Stimulated activated CD4-positive, alpha-beta T cell treated with anti-CD3 and anti-CD28 coated beads, Interleukin-15, amount 100 ng/mL, for 1 hour (primary cell): ENCODE results near the gene OLIG2.

ENCODE experiments used
- DNase-seq, 2 donors: peaks; one replicate each; pipeline ENCODE4 v3.0.0-alpha.2; 2020; ENCODE audit warnings: low read depth in 1 of 2, low spot score in 1 of 2

Gene OLIG2

DNA sequence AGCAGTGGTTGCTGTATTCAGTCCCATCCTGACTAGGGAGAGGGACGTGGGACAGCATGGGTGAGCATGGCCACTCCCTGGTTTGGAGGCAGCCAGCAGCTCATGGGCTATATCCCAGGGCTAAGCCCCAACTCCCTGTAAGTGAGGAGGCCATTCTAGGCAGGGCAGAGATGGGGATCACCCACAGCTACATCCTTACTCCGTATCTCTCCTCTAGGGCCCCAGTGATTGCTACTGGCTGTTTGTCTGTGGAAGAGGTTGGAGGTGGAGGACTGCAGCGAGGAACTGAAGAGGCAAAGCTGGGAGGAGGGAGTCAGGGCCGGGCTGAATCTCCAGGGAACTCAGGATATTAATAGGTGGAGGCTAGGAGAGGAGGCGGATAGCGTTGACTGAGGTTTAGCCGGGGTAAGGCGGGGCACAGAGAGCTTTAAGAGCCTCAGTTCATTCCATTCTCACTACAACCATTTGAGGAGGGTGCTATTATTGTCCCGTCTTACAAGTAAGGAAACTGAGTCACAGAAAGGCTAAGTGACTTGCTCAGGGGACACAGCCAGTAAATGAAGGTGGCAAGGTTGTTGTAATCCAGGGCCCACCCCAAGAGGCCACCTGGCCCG is 6.8 kb downstream of the OLIG2 start:
- DNase-seq: no peak

DNA sequence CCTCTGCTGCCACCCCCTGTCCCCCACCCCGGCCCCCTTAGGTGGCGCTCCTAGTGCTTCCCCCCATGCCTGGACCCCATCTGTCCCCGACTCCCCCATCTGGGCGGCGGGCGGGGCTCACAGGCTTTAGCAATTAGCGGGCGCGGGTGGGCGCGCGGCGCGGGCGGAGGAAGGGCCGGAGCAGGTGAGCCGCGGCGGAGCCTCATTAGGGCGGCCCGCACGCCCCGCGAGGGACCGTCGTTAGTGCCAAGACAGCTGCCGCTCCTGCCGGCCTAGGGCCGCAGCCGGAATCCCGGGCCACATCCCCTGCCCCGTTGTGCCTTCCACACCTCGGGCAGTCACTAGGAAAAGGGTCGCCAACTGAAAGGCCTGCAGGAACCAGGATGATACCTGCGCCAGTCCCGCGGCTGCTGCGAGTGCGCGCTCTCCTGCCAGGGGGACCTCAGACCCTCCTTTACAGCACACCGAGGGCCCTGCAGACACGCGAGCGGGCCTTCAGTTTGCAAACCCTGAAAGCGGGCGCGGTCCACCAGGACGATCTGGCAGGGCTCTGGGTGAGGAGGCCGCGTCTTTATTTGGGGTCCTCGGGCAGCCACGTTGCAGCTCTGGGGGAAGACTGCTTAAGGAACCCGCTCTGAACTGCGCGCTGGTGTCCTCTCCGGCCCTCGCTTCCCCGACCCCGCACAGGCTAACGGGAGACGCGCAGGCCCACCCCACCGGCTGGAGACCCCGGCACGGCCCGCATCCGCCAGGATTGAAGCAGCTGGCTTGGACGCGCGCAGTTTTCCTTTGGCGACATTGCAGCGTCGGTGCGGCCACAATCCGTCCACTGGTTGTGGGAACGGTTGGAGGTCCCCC is 7.6 kb downstream of the OLIG2 start:
- DNase-seq: no peak

DNA sequence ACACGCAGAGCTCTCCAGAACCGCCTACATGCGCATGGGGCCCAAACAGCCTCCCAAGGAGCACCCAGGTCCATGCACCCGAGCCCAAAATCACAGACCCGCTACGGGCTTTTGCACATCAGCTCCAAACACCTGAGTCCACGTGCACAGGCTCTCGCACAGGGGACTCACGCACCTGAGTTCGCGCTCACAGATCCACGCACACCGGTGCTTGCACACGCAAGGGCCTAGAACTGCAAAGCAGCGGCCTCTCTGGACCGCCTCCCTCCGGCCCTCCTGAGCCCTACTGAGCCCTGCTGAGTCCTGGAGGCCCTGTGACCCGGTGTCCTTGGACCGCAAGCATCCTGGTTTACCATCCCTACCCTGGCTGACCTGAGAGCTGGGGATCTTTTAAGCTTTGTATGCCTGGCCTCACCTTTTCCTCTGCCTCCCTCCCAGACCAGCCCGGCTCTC is 8.3 kb downstream of the OLIG2 start:
- no peak for DNase-seq

DNA sequence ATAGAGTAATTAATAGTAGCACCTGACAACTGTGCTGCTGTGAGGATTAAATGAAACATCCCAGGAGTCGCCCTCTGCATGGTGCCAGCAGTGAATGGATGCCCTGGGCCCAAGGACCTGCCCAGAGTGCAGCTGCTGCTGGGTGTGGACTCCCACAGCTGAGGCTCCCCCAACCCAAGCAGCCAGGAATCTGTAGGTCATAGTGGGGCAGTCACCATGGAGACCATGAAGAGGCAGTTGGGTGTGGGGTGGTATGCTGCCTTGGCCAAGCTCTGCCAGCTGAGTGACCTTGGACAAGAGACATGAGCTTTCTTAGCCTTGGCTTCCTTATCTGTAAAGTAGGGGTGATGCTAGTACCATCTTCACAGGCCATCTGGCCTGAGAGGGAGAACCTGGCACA is 9.4 kb downstream of the OLIG2 start:
- DNase-seq: no peak

DNA sequence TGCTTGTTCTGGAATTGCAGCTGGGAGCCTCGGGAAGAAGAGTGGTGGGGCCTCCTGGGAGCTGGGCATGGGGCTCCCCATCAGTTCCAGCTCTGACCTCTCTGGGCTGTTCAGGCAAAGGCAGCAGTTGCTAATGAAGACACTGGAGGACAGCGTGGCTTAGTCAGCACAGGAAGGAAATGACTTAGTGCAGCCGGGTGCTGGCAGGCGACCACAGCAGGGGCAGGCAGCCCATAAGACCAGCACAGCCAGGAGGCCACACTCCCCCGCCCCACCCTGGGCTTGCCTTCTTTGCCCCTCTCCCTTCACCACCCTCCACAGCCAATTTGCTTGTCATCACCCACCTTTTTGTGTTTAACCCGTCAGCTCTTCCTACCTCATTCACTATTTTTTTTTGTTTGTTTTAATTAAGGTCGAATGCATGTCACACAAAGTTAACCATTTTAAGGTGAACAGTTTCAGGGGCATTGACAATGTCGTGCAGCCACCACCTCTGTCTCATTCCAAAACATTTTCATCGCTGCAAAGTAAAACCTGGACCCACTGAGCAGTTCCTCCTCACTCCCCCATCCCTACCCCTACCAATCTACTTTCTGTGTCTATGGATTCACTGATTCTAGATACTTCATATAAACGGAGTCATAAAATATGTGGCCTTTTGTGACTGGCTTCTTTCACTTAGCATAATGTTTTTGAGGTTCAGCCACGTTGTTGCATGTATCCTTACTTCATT is 10.9 kb downstream of the OLIG2 start:
- DNase-seq: no peak

DNA sequence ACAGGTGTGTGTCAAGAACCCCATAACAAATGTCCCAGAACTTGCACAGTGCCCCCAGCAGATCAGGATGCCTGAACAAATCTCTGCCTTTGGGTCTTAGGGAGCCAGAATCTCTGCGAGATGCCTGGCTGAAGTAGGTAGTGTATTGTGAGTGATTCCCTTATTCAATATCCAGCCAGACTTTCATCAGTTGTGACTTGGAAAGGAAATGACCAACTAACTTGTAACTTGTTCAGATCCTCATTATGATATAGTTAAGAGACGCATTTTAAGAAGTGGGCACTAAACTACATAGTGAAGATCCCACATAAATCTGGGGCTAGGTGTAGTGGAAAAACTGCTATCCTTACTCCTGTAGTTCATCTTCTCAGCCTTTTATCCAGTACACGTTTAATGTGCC is 11.8 kb downstream of the OLIG2 start:
- DNase-seq: no peak

DNA sequence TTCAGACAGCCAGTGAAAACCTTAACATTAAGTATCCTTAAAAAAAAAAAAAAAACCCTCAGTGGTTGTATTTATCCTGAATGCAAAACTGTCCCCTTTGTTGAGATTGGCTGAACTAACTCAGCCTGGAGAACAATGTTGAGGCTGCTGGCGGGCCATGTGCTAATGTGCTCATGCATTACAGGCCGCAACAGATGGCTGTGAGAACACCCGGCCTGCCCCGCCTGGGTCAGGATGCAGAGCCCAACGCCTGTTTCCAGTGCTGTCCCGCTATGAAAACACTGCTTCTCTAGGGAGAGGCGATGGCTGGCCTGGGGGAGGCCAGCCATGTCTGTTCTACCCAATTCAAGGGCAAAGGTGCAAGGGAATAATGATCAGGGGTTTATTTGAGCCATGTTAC is 13.8 kb downstream of the OLIG2 start:
- no peak for DNase-seq

DNA sequence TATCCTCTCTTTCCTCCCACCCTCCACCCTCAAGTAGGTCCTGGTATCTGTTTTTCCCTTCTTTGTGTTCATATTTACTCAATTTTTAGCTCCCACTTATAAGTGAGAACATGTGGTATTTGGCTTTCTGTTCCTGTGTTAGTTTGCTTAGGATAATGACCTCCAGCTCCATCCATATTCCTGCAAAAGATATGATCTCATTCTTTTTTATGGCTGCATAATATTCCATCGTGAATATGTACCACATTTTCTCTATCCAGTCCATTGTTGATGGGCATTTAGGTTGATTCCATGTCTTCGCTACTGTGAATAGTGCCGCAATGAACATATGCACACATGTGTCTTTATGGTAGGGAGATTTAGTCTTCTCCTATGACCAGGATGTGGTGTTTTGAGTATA is 14.5 kb downstream of the OLIG2 start:
- no peak for DNase-seq

DNA sequence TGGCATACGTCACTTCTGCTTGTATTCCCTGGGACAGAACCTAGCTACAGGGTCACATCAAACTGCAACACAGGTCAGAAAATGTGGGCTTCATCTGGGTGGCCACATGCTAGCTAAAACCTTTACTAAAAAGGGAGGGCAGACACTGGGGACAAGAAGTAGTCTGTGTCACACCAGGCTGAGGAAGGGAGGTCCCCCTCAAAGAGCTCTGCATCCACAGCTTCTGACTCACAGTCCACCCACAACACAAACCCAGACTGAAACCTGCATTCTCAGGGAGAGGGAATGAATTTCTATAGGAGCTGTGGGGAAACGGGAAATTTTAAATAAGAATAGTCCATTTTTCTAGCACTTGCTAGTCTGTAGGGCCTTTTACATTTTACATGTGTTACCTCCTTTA is 16.2 kb downstream of the OLIG2 start:
- DNase-seq: no peak

DNA sequence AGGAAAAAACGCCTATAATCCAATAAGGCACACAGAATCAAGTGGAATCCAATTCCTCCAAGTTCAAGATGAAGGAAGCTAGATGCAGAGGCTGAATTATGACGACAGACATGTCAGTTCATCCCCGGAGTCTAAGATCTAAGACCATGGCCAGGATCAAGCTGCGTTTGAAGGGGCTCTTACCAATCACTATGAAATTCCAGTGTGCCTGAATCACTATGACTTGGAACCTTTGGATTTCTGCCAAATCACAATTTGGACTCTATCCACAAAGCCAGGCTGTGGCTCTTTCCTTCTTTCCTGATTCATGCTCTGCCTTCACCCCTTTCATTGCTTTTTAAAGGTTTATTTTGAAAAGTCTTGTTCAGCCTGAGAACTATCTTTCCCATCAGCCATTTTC is 17.1 kb downstream of the OLIG2 start:
- DNase-seq: no peak

DNA sequence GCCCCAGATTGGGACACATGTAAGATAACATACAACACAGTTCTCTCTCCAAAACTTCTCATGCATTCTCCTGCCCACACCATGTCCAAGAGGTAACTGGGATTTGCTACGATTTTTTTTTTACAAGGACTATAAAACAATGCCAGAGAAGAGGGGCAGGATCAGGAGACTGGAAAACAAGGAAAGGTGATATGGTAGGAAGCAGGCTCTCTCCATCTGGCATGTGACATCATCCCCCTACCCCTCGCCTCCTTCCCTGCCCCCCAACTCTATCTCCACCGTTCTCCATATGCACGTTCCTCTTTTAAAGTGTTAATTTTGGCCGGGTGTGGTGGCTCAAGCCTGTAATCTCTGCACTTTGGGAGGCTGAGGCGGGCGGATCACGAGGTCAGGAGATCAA is 20.7 kb downstream of the OLIG2 start:
- DNase-seq: no peak

DNA sequence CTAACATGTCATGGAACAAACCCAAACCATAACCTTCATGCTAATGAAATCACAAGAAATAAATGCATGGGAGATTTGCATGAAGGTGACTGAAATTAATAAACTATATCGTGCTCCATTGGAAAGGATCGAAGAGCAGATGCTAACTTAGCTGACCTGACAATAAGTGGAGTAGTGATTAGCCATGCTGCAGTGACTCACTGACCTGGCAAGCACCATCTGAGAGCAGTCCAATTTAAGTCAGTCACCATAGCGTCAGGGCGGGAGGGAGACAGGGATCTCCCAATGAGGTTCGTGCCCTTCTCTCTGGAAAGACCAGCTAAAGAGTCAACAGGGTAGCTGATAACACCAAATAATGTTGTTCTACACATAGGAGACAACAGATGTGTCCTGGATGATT is 21.5 kb downstream of the OLIG2 start:
- no peak for DNase-seq

DNA sequence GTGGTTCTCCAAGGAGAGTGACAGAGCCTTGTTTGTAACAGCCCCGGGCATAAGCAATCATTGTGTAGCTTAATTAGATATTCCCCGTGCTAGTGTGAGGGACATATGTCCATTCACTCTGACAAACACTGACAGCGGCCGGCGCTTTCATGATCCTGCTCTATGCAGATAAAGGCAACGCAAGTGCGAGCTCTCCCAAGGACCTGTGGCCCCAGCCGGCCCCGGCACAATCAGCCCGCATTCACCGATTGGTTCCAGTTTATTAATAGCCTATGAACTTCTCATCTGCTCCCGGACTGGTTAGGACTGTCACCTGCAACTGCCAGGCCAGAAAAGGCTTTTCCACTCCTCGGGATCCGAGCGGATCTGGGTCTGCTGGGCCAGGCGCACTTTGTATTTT is 26.2 kb downstream of the OLIG2 start:
- no peak for DNase-seq

DNA sequence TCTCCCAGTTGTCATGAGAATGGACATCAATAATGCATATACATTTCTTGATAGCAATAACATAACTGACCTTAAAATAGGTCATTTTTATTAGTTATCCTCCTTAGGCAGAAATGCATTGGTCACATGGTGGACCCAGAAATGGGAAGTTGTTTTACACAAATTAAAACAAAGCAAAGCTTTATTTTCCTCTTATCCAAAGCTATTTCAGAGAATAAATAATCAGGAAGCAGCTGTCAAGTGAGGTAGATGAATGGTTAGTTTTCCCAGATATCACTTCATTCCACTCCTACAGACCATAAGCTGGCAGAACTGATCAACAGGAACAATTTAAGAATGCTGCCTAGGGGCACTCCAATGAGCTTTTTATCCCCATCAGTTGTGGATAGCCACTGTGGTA is 28.2 kb downstream of the OLIG2 start:
- DNase-seq: no peak

DNA sequence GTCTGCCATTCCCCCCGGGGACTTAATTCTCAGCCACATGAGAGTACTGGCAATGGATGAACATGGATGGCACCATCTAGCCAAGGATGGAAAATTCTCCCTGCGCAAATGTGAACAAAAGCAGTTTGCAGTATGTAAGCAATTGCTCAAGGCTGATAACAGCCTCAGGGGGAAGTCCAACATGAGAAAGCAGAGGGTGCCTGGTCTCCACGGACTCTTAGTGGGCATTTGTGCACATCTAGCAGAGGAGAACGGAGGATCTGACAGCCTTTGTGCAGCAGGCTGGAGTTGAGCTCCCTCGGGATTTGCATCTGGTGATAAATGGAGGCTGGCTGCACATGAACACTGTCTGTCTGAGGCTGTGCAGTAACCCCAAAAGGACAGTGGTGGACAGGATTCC is 30.3 kb downstream of the OLIG2 start:
- no peak for DNase-seq

DNA sequence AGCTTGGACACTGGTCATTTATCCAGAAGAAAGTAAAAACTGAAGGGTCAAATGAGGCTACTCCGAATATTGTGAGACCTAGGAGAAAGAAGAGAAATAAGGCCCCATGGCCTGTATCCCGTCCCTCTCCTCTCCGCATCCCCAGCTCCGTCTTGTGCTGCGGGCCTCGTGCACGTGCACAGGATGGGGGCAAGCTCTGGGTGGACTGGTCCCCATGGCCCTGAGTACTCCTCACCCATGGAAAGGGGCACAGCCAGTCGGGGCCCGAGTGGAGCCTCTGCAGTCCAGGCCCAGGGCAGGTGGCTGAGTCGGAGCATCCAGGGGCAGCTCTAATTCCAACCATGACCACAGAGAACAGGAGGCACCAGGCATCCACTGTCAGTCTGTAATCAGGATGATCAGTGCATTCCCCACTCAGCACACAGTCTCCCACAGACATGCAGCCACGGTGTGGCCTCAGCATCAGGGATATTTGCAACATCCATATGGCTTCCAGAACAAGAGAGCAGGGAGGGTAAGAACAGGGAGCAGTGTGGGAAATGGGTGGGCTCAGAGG is 31.7 kb downstream of the OLIG2 start:
- no peak for DNase-seq

DNA sequence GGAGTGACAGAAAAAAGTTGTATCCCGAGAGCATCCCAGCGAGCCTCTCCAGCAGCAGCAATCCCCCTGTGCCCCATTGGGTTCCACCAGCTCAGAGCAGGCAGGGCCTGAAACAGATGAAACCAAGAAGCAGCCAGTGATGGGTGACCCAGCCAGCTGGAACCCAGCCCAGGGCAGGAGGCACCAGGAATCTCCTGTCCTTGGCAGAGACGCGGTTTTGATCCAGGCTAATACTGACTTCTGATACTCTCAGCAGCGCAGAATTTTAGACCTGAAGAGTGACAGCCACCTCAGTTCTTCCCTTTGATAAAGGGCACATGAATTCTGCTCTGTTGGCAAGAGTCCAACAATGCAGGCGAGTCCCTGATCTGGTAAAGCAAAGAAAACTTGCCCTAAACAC is 32.8 kb downstream of the OLIG2 start:
- no peak for DNase-seq

DNA sequence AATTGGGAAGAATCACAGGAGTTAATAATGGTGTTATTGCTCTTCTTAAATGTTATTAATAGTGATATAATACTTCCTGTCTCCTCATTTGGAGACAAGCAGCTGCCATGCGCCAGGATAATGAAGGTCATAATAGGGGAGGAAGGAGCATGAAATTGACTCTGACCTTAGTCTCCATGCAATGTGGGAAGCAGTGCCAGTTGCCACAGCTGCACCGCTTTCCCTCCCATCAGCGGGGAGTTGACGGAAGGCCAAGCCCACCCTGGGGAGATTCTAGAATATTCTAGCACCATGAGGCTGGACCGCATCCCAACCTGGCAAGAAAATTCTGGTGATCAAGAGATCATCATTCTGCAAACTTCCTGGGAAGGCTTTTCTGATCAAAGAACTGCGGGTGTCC is 33.2 kb downstream of the OLIG2 start:
- no peak for DNase-seq

DNA sequence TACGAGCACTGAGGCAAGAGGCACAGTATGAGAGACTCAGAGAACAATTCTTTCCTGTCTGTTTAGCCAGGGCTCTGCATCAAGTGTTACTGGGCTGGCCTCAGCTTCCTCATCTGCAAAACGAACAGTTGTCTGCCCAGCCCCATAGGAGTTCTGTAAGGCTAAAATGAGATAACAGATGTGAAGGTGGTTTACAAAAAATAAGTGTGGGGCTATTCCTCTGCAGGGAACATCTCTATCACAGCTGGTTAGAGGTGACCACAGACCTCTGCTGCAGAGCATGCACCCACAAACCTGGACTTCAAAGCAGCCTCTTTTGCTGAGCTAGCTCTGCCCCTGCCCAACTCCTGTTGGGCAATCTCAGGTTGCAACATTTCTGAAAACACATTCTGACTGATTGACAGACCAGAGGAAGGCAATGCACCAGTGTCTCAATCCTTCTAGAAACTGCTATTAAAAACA is 33.7 kb downstream of the OLIG2 start:
- no peak for DNase-seq

DNA sequence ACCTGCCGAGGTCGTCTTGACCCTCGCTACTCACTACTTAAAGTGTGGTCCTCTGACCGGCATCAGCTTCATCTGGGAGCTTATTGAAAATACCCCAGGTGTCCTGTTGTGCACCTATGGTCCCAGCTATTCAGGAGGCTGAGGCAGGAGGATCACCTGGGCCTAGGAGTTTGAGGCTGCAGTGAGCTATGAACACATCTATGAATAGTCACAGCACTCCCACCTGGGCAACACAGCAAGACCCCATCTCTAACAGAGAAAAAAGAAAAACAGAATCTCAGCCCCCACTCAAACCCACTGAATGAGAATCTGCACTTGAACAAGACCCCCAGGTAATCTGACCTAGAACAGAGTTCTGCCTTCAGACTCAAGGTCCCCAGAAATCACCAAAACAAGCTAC is 35.5 kb downstream of the OLIG2 start:
- DNase-seq: no peak

DNA sequence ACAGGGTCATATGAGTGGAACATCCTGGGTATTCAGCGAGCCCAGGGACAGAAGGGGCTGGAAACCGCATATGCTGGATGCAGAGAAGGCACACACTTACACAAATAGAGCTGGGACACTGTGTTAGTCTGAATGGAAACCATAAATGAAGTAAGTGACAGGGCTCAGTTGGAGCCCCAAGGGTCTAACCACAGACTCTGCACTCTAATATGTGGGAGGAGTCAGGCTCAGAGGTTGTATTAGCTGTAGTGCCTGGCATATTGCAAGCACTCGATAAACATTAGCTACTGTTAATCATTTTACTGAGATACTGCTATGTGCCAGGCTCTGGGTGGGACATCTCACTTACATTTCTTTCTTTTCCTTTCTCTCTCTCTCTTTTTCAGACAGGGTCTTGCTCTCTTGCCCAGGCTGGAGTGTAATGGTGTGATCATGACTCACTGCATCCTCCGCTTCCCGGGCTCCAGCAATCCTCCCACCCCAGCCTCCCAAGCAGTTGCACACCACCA is 37.7 kb downstream of the OLIG2 start:
- no peak for DNase-seq
